H9 (cell line): ENCODE results near the gene ERF. TPM values are rescaled to one million over a fixed set of nuclear protein-coding genes. Genes with fewer than 3 reads are reported as not detected.

Experiments
- DNase-seq: peaks from one replicate; pipeline ENCODE4 v3.0.0-alpha.2; 2017
- H2AFZ ChIP-seq: one replicate; pipeline ENCODE4 v1.6.1; 2013; ENCODE audit warnings: mild to moderate bottlenecking, low read length, control low read depth, moderate library complexity
- H2AK5ac ChIP-seq: 2 replicates; pipeline ENCODE4 v1.6.1; 2013; ENCODE audit warnings: low read length, control low read depth, mixed read lengths; ENCODE audit not compliant: insufficient read length
- H2BK120ac ChIP-seq: one replicate; pipeline ENCODE4 v1.6.1; 2013; ENCODE audit warnings: low read depth, mild to moderate bottlenecking, low read length, control low read depth, inconsistent platforms; ENCODE audit not compliant: poor library complexity, severe bottlenecking
- H2BK12ac ChIP-seq: 2 replicates; pipeline ENCODE4 v1.6.1; 2013; ENCODE audit warnings: low read length, control low read depth, mixed read lengths, low read depth; ENCODE audit not compliant: insufficient read length
- H2BK15ac ChIP-seq: 2 replicates; pipeline ENCODE4 v1.6.1; 2013; ENCODE audit warnings: low read depth, low read length, control low read depth
- H2BK20ac ChIP-seq: one replicate; pipeline ENCODE4 v1.6.1; 2013; ENCODE audit warnings: low read depth, mild to moderate bottlenecking, low read length, control low read depth, inconsistent platforms; ENCODE audit not compliant: poor library complexity, severe bottlenecking
- H2BK5ac ChIP-seq: 2 replicates; pipeline ENCODE4 v1.6.1; 2013; ENCODE audit warnings: low read length, control low read depth, mixed read lengths; ENCODE audit not compliant: insufficient read length
- H3K14ac ChIP-seq: 2 replicates; pipeline ENCODE4 v1.6.1; 2013; ENCODE audit warnings: low read length, control low read depth; ENCODE audit not compliant: insufficient read depth
- H3K18ac ChIP-seq: 2 replicates; pipeline ENCODE4 v1.6.1; 2013; ENCODE audit warnings: low read depth, mild to moderate bottlenecking, mixed read lengths, low read length, control low read depth; ENCODE audit not compliant: insufficient read length
- H3K23ac ChIP-seq: 2 replicates; pipeline ENCODE4 v1.6.1; 2013; ENCODE audit warnings: low read length, control low read depth, mixed read lengths, low read depth; ENCODE audit not compliant: insufficient read length
- H3K23me2 ChIP-seq: 2 replicates; pipeline ENCODE4 v1.6.1; 2013; ENCODE audit warnings: low read depth, mild to moderate bottlenecking, mixed read lengths, low read length, control low read depth; ENCODE audit not compliant: insufficient read length, poor library complexity, severe bottlenecking
- H3K27ac ChIP-seq: 2 replicates; pipeline ENCODE4 v1.5.1; 2013; ENCODE audit warnings: low read length, control low read depth, mixed read lengths, low read depth; ENCODE audit not compliant: insufficient read length
- H3K27me3 ChIP-seq: 2 replicates; pipeline ENCODE4 v1.6.1; 2013; ENCODE audit warnings: low read length, control low read depth, inconsistent platforms; ENCODE audit not compliant: insufficient read depth
- H3K4ac ChIP-seq: 2 replicates; pipeline ENCODE4 v1.6.1; 2013; ENCODE audit warnings: low read depth, mild to moderate bottlenecking, control low read depth, inconsistent platforms, low read length, moderate library complexity
- H3K4me1 ChIP-seq: 2 replicates; pipeline ENCODE4 v1.6.1; 2013; ENCODE audit warnings: low read length, control low read depth, inconsistent platforms; ENCODE audit not compliant: insufficient read depth
- H3K4me2 ChIP-seq: 2 replicates; pipeline ENCODE4 v1.6.1; 2013; ENCODE audit warnings: low read length, control low read depth, mixed read lengths; ENCODE audit not compliant: insufficient read length, insufficient read depth
- H3K56ac ChIP-seq: 2 replicates; pipeline ENCODE4 v1.6.1; 2013; ENCODE audit warnings: low read depth, mild to moderate bottlenecking, mixed read lengths, low read length, control low read depth; ENCODE audit not compliant: insufficient read length
- H3K79me1 ChIP-seq: 2 replicates; pipeline ENCODE4 v1.6.1; 2013; ENCODE audit warnings: low read depth, mild to moderate bottlenecking, moderate library complexity, low read length, control low read depth, inconsistent platforms; ENCODE audit not compliant: insufficient read depth, poor library complexity, severe bottlenecking
- H3K79me2 ChIP-seq: 2 replicates; pipeline ENCODE4 v1.6.1; 2013; ENCODE audit warnings: low read length, control low read depth, inconsistent platforms; ENCODE audit not compliant: insufficient read depth
- H3K9ac ChIP-seq: 2 replicates; pipeline ENCODE4 v1.6.1; 2013; ENCODE audit warnings: low read length, control low read depth, mixed read lengths; ENCODE audit not compliant: insufficient read length; ENCODE audit errors: extremely low read depth
- H3K9me3 ChIP-seq: one replicate; pipeline ENCODE4 v1.6.1; 2013; ENCODE audit warnings: low read depth, low read length, inconsistent platforms; ENCODE audit not compliant: control insufficient read depth
- H3T11ph ChIP-seq: one replicate; pipeline ENCODE4 v1.6.1; 2013; ENCODE audit warnings: mild to moderate bottlenecking, low read length, control low read depth, inconsistent platforms
- H4K20me1 ChIP-seq: one replicate; pipeline ENCODE4 v1.6.1; 2013; ENCODE audit not compliant: control insufficient read depth, insufficient read length, insufficient read depth
- H4K5ac ChIP-seq: 2 replicates; pipeline ENCODE4 v1.6.1; 2013; ENCODE audit warnings: low read depth, mild to moderate bottlenecking, mixed read lengths, low read length, control low read depth; ENCODE audit not compliant: insufficient read length
- H4K8ac ChIP-seq: replicated peaks from 2 replicates; pipeline ENCODE4 v1.6.1; 2013; ENCODE audit warnings: low read length, control low read depth, mixed read lengths, low read depth; ENCODE audit not compliant: insufficient read length
- H4K91ac ChIP-seq: 2 replicates; pipeline ENCODE4 v1.6.1; 2013; ENCODE audit warnings: low read depth, mild to moderate bottlenecking, moderate library complexity, mixed read lengths, low read length, control low read depth; ENCODE audit not compliant: insufficient read length
- H3K27ac Mint-ChIP-seq, 3 experiments: 2 replicates in 2 of 3; 3 replicates in 1 of 3; pipeline ENCODE4 v1.8.0; 2020 to 2021; ENCODE audit warnings: mixed read lengths in 3 of 3, mild to moderate bottlenecking in 1 of 3, moderate library complexity in 1 of 3
- H3K27me3 Mint-ChIP-seq: 2 replicates; pipeline ENCODE4 v1.8.0; 2021; ENCODE audit warnings: low read depth, mild to moderate bottlenecking, moderate library complexity, mixed read lengths
- H3K36me3 Mint-ChIP-seq, 3 experiments: 2 replicates in 2 of 3; 3 replicates in 1 of 3; pipeline ENCODE4 v1.8.0; 2020 to 2021; ENCODE audit warnings: low read depth in 3 of 3, mixed read lengths in 3 of 3; ENCODE audit not compliant: insufficient read depth in 1 of 3
- H3K4me1 Mint-ChIP-seq, 2 experiments: 2 replicates each; pipeline ENCODE4 v1.8.0; 2020; ENCODE audit warnings: mixed read lengths in 2 of 2
- H3K4me3 Mint-ChIP-seq, 2 experiments: 2 replicates in 1 of 2; 3 replicates in 1 of 2; pipeline ENCODE4 v1.8.0; 2020 to 2021; ENCODE audit warnings: mild to moderate bottlenecking in 2 of 2, mixed read lengths in 2 of 2, moderate library complexity in 1 of 2
- H3K9me3 Mint-ChIP-seq, 2 experiments: 2 replicates in 1 of 2; 3 replicates in 1 of 2; pipeline ENCODE4 v1.8.0; 2020; ENCODE audit warnings: mild to moderate bottlenecking in 2 of 2, mixed read lengths in 2 of 2, moderate library complexity in 1 of 2
- CTCF ChIP-seq: fragments of 200-600 bp; sonication (generic); conservative IDR thresholded peaks from 3 replicates; pipeline ENCODE4 v1.8.0; 2021; ENCODE audit warnings: antibody characterized with exemption, mild to moderate bottlenecking
- WGBS: extraction: QIAGEN DNeasy Blood & Tissue Kit; methylation state at CpG from one replicate; pipeline ENCODE4 v1.1.7; 2013; ENCODE audit warnings: missing lambda C conversion rate, low lambda C conversion rate, mixed read lengths; ENCODE audit not compliant: insufficient read length; ENCODE audit errors: extremely low coverage; 5-methylcytosine and 5-hydroxymethylcytosine counted together
- total RNA-seq: library from RNA; stranded (reverse); gene quantifications from 2 replicates; pipeline ENCODE4 v1.2.1, GENCODE V29; 2021

ERF gene
- total RNA-seq, 1 experiment from 2014 or later = 126 TPM

- TF ChIP-seq CTCF = no peak
- H3K36me3 Mint-ChIP-seq = peaks cover 12 to 39% (median 37%) of the 10 kb centered on the region in 3 experiments
- Histone ChIP-seq H2BK12ac (no peak overlapping the region), H3K56ac (no peak overlapping the region), H3K4me2 (no peak overlapping the region), H4K91ac (no peak overlapping the region), H2AK5ac (no peak overlapping the region), H4K20me1 (peaks cover 3% of the 10 kb centered on the region), H2BK120ac (no peak overlapping the region), H2BK15ac (no peak overlapping the region), H3K14ac (no peak overlapping the region; the same call in 1 of the 2 replicates), H3K23me2 (peaks cover 14% of the 10 kb centered on the region), H4K5ac (no peak overlapping the region), H2BK20ac (no peak overlapping the region), H3K4me1 (peaks cover 8% of the 10 kb centered on the region; the same call in 1 of the 2 replicates), H2AFZ (no peak overlapping the region), H3K27ac (no peak overlapping the region), H3K18ac (no peak overlapping the region), H3T11ph (no peak overlapping the region), H2BK5ac (no peak overlapping the region), H3K79me1 (peaks cover 11% of the 10 kb centered on the region), H3K23ac (no peak overlapping the region), H4K8ac (no peak overlapping the region), H3K27me3 (no peaks in the 10 kb centered on the region), H3K79me2 (peaks cover 3% of the 10 kb centered on the region; the same call in 1 of the 2 replicates), H3K9ac (no peak overlapping the region), H3K9me3 (no peaks in the 10 kb centered on the region), H3K4ac (no peak overlapping the region)
- peak; percentile 24 for DNase-seq
- no CpG with 5 or more reads among the region's 13 CpGs for WGBS
- no peaks in the 10 kb centered on the region for H3K9me3 Mint-ChIP-seq
- no peak overlapping the region; a peak in 2 of 7 replicates for H3K27ac Mint-ChIP-seq
- H3K4me1 Mint-ChIP-seq = peaks cover 25 to 42% of the 10 kb centered on the region in 2 experiments
- no peaks in the 10 kb centered on the region; the same call in 1 of the 2 replicates for H3K27me3 Mint-ChIP-seq
- peak overlapping the region; percentile 39; a peak in 2 of 5 replicates for H3K4me3 Mint-ChIP-seq
These were observed 31.6 kb upstream of the ERF start for GRCh38 chr19:42286349-42287016.
